22Rv1 (cell line): ENCODE results near the gene NBDY.

Source experiments
- ZFX ChIP-seq: fragments of 450-650 bp; IDR thresholded peaks from 2 replicates; pipeline ENCODE4 v1.6.1; 2017; ENCODE audit warnings: antibody characterized with exemption, borderline replicate concordance
- TF ChIP-seq, protein P1 (sequence below): fragments of 450-650 bp; IDR thresholded peaks from 2 replicates; pipeline ENCODE4 v1.5.1; 2017; ENCODE audit warnings: mild to moderate bottlenecking

DNA sequence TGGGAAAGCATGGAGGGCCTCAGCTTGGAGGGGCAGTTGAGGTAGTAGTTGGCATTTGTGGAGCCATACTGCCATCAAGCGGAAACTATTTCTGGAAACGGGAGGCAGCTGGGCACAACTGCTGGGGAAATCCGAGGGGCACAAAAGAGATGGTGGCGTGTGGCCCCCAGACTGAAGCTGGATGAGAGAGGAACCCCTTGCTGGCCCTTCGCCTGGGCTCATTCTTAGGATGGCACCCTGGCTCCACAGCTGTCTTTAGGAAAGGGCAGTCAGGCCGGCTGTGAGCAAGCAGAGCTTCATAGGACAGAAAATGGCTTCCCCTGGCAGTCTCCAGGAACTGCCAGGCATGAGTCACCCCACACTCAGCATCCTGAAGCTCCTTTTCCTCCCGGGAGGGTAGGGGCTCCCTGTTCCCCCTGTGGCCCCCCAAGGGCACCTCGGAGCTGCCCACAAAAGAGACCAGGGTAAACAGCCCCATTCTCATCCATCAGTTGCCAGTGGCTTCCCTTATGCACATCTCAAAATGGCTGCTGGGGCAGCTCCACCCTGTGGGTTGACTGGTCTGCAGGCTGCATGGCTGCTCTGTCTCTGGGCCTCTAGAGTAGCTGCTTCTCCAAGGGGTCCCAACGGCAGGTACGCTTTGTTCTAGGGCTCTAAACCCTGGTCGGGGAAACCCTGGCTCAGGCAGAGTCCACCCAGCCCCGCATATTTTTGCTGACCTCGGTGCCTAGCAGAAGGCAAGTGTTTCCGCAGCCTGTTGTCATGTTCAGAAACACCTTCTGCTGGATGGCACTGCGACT lies 64.7 kb downstream of the NBDY start:
- TF ChIP-seq, protein P1, sequence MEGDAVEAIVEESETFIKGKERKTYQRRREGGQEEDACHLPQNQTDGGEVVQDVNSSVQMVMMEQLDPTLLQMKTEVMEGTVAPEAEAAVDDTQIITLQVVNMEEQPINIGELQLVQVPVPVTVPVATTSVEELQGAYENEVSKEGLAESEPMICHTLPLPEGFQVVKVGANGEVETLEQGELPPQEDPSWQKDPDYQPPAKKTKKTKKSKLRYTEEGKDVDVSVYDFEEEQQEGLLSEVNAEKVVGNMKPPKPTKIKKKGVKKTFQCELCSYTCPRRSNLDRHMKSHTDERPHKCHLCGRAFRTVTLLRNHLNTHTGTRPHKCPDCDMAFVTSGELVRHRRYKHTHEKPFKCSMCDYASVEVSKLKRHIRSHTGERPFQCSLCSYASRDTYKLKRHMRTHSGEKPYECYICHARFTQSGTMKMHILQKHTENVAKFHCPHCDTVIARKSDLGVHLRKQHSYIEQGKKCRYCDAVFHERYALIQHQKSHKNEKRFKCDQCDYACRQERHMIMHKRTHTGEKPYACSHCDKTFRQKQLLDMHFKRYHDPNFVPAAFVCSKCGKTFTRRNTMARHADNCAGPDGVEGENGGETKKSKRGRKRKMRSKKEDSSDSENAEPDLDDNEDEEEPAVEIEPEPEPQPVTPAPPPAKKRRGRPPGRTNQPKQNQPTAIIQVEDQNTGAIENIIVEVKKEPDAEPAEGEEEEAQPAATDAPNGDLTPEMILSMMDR = no peak
- TF ChIP-seq ZFX = no peak
